Effector memory CD8-positive, alpha-beta T cell (primary cell): Measurements from ENCODE around the gene NUB1.

ENCODE experiments used
- ATAC-seq: fragments of 150-1000 bp; cut with Tn5 transposase; replicated peaks from 2 replicates; pipeline ENCODE4 v1.10.0; 2021; ENCODE audit warnings: mild to moderate bottlenecking, moderate library complexity
- DNase-seq, 3 experiments: peaks; one replicate each; pipeline ENCODE4 v3.0.0; 2021
- H3K27ac Mint-ChIP-seq, 2 donors: one replicate each; pipeline ENCODE4 v1.8.0; 2022; ENCODE audit warnings: mild to moderate bottlenecking in 2 of 2, mixed read lengths in 2 of 2, moderate library complexity in 2 of 2
- H3K27me3 Mint-ChIP-seq, 2 donors: one replicate each; pipeline ENCODE4 v1.8.0; 2022; ENCODE audit warnings: mixed read lengths in 2 of 2
- H3K36me3 Mint-ChIP-seq: one replicate; pipeline ENCODE4 v1.8.0; 2022; ENCODE audit warnings: mild to moderate bottlenecking, moderate library complexity, mixed read lengths; ENCODE audit not compliant: insufficient read depth
- H3K4me1 Mint-ChIP-seq, 2 donors: one replicate each; pipeline ENCODE4 v1.8.0; 2022; ENCODE audit warnings: low read depth in 2 of 2, mixed read lengths in 2 of 2
- H3K4me3 Mint-ChIP-seq, 2 donors: one replicate each; pipeline ENCODE4 v1.8.0; 2022; ENCODE audit warnings: mild to moderate bottlenecking in 2 of 2, mixed read lengths in 2 of 2, moderate library complexity in 2 of 2
- H3K9me3 Mint-ChIP-seq, 2 donors: one replicate each; pipeline ENCODE4 v1.8.0; 2022; ENCODE audit warnings: mixed read lengths in 2 of 2

The NUB1 gene

DNA sequence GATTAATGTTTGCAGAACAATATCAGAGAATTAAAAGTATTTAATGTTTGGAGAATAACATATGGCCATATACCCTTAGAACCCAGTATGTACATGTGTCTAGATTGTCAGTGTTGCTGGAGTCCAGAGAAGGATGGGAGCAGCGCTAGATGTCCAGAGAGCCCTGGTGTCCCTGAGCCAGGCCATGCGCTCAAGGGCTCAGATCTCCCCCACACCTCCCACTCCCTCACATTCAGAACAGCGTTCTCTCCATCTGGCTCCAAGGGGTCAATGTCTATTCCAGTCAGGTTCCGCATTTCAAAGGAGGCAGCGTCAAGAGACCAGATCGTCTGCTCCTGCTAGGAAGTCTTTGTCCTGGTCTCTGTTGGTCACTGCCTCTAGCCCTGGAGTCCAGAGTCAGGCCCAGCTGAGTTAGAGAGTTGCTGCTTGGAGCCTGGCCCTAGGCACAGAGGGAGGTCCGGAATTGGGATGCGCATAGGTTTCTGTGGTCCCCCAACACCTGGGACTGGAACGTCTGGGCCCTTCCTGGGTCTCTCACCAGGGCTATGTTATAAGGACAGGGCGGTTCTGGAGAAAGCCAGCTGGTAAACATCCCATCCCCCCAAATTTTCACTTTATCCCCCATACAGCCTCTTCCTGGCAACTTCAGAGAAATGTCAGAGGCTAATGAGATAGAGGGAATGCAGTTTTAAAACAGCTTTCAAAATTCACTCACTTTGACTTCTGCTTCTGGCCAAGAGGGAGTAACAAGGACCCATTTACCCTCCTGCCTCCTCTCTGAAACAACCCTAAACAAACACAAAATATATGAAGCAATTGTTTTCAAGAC is 74.7 kb downstream of the NUB1 start:
- Mint-ChIP-seq H3K4me1 (peaks cover 9 to 22% of the 10 kb centered on the region in 2 donors), H3K9me3 (peaks cover 0 to 6% of the 10 kb centered on the region in 2 donors), H3K27ac (no peak overlapping the region), H3K27me3 (peaks cover 19 to 31% of the 10 kb centered on the region in 2 donors), H3K36me3 (peaks cover 13% of the 10 kb centered on the region), H3K4me3 (no peak overlapping the region)
- ATAC-seq (no peak), DNase-seq (no peak)

DNA sequence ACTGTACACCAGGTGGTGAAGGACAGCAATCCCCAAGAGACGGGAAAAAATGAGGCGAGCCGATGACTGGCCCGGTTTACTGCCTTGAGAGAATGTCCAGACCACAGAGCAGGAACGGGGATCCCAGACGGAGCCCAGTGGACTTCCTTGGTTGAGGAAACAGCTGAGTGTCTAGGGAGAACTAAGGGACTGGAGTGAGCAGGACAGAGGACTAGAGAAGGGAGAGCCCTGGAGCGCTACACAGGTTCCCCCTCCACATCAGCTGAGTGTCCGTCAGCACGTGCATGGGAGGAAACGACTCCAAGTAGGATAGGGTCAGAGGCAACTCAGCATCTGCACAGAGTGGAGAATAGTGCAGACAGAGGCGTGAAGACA is 75.3 kb downstream of the NUB1 start:
- Mint-ChIP-seq H3K4me3 (no peak overlapping the region), H3K27me3 (peaks cover 23 to 30% of the 10 kb centered on the region in 2 donors), H3K9me3 (peaks cover 0 to 6% of the 10 kb centered on the region in 2 donors), H3K27ac (no peak overlapping the region), H3K4me1 (peaks cover 9 to 19% of the 10 kb centered on the region in 2 donors), H3K36me3 (peaks cover 7% of the 10 kb centered on the region)
- DNase-seq, result no peak
- ATAC-seq, result no peak

GRCh38 chr7:151420144-151420543 is 78.5 kb downstream of the NUB1 start:
- Mint-ChIP-seq H3K27ac (no peak overlapping the region), H3K4me1 (peaks cover 0 to 6% of the 10 kb centered on the region in 2 donors), H3K9me3 (peaks cover 0 to 6% of the 10 kb centered on the region in 2 donors), H3K27me3 (peaks cover 16 to 29% of the 10 kb centered on the region in 2 donors), H3K36me3 (no peaks in the 10 kb centered on the region), H3K4me3 (no peak overlapping the region)
- DNase-seq (no peak), ATAC-seq (no peak)

DNA sequence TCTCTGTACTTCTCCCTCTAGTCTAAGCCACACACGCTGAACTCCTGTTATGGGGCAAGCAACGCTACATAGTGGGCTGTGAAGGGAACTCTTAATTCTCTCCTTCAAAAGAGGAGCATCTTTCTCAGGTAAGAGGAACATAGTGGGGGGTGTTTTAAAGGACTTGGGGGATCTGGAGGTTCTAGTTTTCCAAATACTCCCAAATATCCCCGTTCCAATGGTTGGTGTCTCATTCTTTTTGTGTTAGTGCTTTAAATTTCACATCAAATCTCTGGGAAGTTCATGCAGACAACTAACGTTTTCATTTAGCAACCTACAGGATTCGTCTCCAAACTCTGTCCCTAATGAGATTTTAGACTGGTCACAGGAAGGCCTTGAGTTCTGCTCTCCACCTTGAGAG is 80.6 kb downstream of the NUB1 start:
- Mint-ChIP-seq H3K27ac (peak overlapping the region in 1 of 2 donors; percentile 11), H3K4me1 (no peaks in the 10 kb centered on the region), H3K4me3 (no peak overlapping the region), H3K9me3 (peaks cover 0 to 6% of the 10 kb centered on the region in 2 donors), H3K27me3 (peaks cover 16 to 22% of the 10 kb centered on the region in 2 donors), H3K36me3 (no peaks in the 10 kb centered on the region)
- DNase-seq (no peak), ATAC-seq (no peak)

- ATAC-seq (no peak), DNase-seq (no peak)
- Mint-ChIP-seq H3K27ac (no peak overlapping the region), H3K27me3 (peaks cover 16 to 19% of the 10 kb centered on the region in 2 donors), H3K4me1 (peaks cover 3 to 6% of the 10 kb centered on the region in 2 donors), H3K36me3 (no peaks in the 10 kb centered on the region), H3K4me3 (no peak overlapping the region), H3K9me3 (peaks cover 0 to 6% of the 10 kb centered on the region in 2 donors)
Observed at GRCh38 chr7:151423226-151423625, 81.6 kb downstream of the NUB1 start.

GRCh38 chr7:151423936-151424335 is 82.3 kb downstream of the NUB1 start:
- H3K4me1 Mint-ChIP-seq, result peaks cover 5 to 13% of the 10 kb centered on the region in 2 donors
- no peak overlapping the region for H3K27ac Mint-ChIP-seq
- no peaks in the 10 kb centered on the region for H3K36me3 Mint-ChIP-seq
- ATAC-seq (no peak), DNase-seq (no peak)
- no peak overlapping the region for H3K4me3 Mint-ChIP-seq
- peaks cover 0 to 6% of the 10 kb centered on the region in 2 donors for H3K9me3 Mint-ChIP-seq
- H3K27me3 Mint-ChIP-seq, result peaks cover 16 to 19% of the 10 kb centered on the region in 2 donors

DNA sequence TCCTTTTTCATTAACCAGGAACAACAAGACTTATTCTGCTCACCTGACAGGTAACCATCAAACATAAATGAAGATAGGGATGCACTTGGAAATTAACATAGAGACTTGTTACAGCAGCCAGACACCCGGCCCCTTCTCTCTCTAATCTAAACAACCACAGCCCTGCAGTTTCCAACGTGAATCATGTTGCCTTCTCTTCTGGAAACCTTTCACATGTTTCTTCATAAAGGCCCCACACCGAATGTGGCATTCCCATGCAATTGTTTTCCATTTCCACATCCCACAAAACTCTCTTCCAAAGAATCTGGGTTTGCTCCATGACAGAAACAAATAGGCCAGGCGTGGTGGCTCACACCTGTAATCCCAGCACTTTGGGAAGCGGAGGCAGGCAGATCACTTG is 83.2 kb downstream of the NUB1 start:
- no peaks in the 10 kb centered on the region for H3K36me3 Mint-ChIP-seq
- H3K9me3 Mint-ChIP-seq, result peaks cover 0 to 6% of the 10 kb centered on the region in 2 donors
- H3K4me1 Mint-ChIP-seq, result peaks cover 11 to 21% of the 10 kb centered on the region in 2 donors
- ATAC-seq (no peak), DNase-seq (no peak)
- no peak overlapping the region for H3K4me3 Mint-ChIP-seq
- peak overlapping the region in 1 of 2 donors; percentile 32 for H3K27ac Mint-ChIP-seq
- peaks cover 16 to 19% of the 10 kb centered on the region in 2 donors for H3K27me3 Mint-ChIP-seq

- Mint-ChIP-seq H3K27me3 (peaks cover 9 to 10% of the 10 kb centered on the region in 2 donors), H3K27ac (no peak overlapping the region), H3K9me3 (no peaks in the 10 kb centered on the region), H3K4me1 (peaks cover 18 to 29% of the 10 kb centered on the region in 2 donors), H3K4me3 (no peak overlapping the region), H3K36me3 (no peaks in the 10 kb centered on the region)
- no peak for ATAC-seq
- DNase-seq, result no peak
Observed at GRCh38 chr7:151425670-151426440, 84.2 kb downstream of the NUB1 start.

- no peak for DNase-seq
- Mint-ChIP-seq H3K27me3 (peaks cover 5 to 9% of the 10 kb centered on the region in 2 donors), H3K9me3 (no peaks in the 10 kb centered on the region), H3K4me1 (peaks cover 18 to 30% of the 10 kb centered on the region in 2 donors), H3K4me3 (no peak overlapping the region), H3K36me3 (no peaks in the 10 kb centered on the region), H3K27ac (no peak overlapping the region)
- no peak for ATAC-seq
Observed at GRCh38 chr7:151426441-151426903, 84.9 kb downstream of the NUB1 start.

- H3K27ac Mint-ChIP-seq, result peak overlapping the region in 1 of 2 donors; percentile 73
- ATAC-seq (no peak), DNase-seq (no peak)
- no peaks in the 10 kb centered on the region for H3K36me3 Mint-ChIP-seq
- H3K4me1 Mint-ChIP-seq, result peaks cover 18 to 31% of the 10 kb centered on the region in 2 donors
- no peak overlapping the region for H3K4me3 Mint-ChIP-seq
- H3K27me3 Mint-ChIP-seq, result peaks cover 0 to 3% of the 10 kb centered on the region in 2 donors
- no peaks in the 10 kb centered on the region for H3K9me3 Mint-ChIP-seq
Observed at GRCh38 chr7:151426904-151427704, 85.5 kb downstream of the NUB1 start.

- peak overlapping the region; percentile 40 to 58 for H3K4me3 Mint-ChIP-seq
- peaks cover 3% of the 10 kb centered on the region for H3K36me3 Mint-ChIP-seq
- no peaks in the 10 kb centered on the region for H3K9me3 Mint-ChIP-seq
- DNase-seq, result no peak
- no peaks in the 10 kb centered on the region for H3K27me3 Mint-ChIP-seq
- peaks cover 21 to 34% of the 10 kb centered on the region in 2 donors for H3K4me1 Mint-ChIP-seq
- ATAC-seq, result no peak
- H3K27ac Mint-ChIP-seq, result peak overlapping the region; percentile 73 to 87
Observed at GRCh38 chr7:151427705-151428377, 86.2 kb downstream of the NUB1 start.
